Measurements from ENCODE around the gene PCNT. TPM values are rescaled to one million over a fixed set of nuclear protein-coding genes. Genes with fewer than 3 reads are reported as not detected.

PCNT gene
- total RNA-seq, 1 experiment from 2014 or later: 38.4 TPM

DNA sequence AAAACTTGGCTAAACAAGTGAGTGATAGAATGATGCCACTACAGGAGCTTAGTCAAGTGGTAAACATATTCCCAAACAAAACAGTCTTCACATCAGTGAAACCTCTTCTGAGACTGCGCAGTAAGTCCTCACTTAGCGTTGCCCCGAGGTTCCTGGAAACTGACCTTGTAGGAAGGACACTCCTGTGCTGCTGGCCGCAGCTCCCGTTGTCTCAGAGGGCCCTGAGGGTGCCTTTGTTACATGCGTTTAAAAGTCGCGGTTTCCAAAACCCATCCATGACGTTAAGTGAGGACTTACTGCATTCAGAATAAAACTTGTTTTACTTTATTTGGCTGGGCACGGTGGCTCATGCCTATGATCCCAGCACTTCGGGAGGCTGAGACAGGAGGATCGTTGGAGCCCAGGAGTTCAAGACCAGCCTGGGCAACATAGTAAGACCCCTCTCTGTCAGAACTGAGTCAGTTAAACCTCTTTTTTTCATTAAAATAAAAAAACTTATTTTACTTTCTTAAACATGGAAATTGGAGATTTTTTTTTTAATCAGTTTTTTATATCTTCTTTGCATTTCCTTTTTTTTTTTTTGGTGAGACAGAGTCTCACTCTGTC is 98.8 kb downstream of the PCNT start:
- Histone ChIP-seq H3K9me3 (no peaks in the 10 kb centered on the region), H3K36me3 (ENCODE audit: control insufficient read depth, insufficient read depth, low read length) (no peaks in the 10 kb centered on the region), H3K4me3 (ENCODE audit: low read depth, low read length) (no peak overlapping the region), H3K4me1 (no peaks in the 10 kb centered on the region), H3K27me3 (replicated peaks; ENCODE audit: control insufficient read depth, insufficient read depth, low read length) (no peaks in the 10 kb centered on the region)
- BruUV-seq (replicated peaks): no TSS peak
- TF ChIP-seq CTCF (IDR thresholded peaks at IDR 0.05; ENCODE audit: insufficient read depth in 1 of 2, low read depth in 1 of 2, low read length in 1 of 2, severe bottlenecking in 1 of 2, unreplicated experiment in 1 of 2): no peak
- intact Hi-C loops (cut with micrococcal nuclease; ENCODE audit: unreplicated experiment): no loop called here
- DNase-seq: no peak
- Mint-ChIP-seq H3K27ac (ENCODE audit: unreplicated experiment) (no peak overlapping the region), H3K9me3 (ENCODE audit: unreplicated experiment) (no peaks in the 10 kb centered on the region), H3K4me1 (ENCODE audit: low read depth, unreplicated experiment) (no peaks in the 10 kb centered on the region), H3K4me3 (ENCODE audit: unreplicated experiment) (no peak overlapping the region), H3K36me3 (ENCODE audit: insufficient read depth, unreplicated experiment) (peaks cover 45% of the 10 kb centered on the region), H3K27me3 (ENCODE audit: insufficient read depth, unreplicated experiment) (no peaks in the 10 kb centered on the region)
- CTCF ChIA-PET: no interaction called here
- POLR2A ChIA-PET: no interaction called here

DNA sequence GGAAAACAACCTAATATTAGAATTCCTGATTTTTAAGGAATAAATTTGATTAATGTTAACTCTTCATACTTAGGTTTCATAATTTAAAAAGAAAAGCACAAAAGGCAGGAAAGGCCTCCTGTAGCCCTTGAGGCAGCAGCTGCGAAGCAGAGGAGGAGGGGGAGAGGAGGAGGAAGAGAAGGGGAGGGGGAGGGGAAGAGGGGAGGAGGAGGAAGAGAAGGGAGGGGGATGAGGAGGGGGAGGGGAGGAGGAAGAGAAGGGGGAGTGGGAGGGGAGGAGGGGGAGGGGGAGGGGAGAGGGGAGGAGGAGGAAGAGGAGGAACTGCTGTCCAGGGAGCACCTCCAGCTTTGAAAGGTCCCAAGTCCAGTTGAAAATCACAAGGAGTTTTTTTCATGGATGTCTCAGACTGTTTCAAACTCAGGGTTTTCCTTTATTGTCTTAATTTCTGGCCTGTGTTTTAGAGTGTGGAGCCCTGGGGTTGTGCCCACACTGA is 99.6 kb downstream of the PCNT start:
- no peaks in the 10 kb centered on the region for H3K9me3 Mint-ChIP-seq (ENCODE audit: unreplicated experiment)
- ChIA-PET POLR2A (no interaction called here), CTCF (no interaction called here)
- no peak overlapping the region for H3K27ac Mint-ChIP-seq (ENCODE audit: unreplicated experiment)
- DNase-seq: no peak
- Histone ChIP-seq H3K9me3 (no peaks in the 10 kb centered on the region), H3K4me1 (no peaks in the 10 kb centered on the region), H3K36me3 (ENCODE audit: control insufficient read depth, insufficient read depth, low read length) (no peaks in the 10 kb centered on the region), H3K4me3 (ENCODE audit: low read depth, low read length) (no peak overlapping the region), H3K27me3 (replicated peaks; ENCODE audit: control insufficient read depth, insufficient read depth, low read length) (no peaks in the 10 kb centered on the region)
- intact Hi-C loops (cut with micrococcal nuclease; ENCODE audit: unreplicated experiment): no loop called here
- BruUV-seq (replicated peaks): no TSS peak
- no peaks in the 10 kb centered on the region for H3K27me3 Mint-ChIP-seq (ENCODE audit: insufficient read depth, unreplicated experiment)
- H3K36me3 Mint-ChIP-seq (ENCODE audit: insufficient read depth, unreplicated experiment): peaks cover 39% of the 10 kb centered on the region
- H3K4me1 Mint-ChIP-seq (ENCODE audit: low read depth, unreplicated experiment): no peaks in the 10 kb centered on the region
- TF ChIP-seq CTCF (IDR thresholded peaks at IDR 0.05; ENCODE audit: insufficient read depth in 1 of 2, low read depth in 1 of 2, low read length in 1 of 2, severe bottlenecking in 1 of 2, unreplicated experiment in 1 of 2): no peak
- no peak overlapping the region for H3K4me3 Mint-ChIP-seq (ENCODE audit: unreplicated experiment)

DNA sequence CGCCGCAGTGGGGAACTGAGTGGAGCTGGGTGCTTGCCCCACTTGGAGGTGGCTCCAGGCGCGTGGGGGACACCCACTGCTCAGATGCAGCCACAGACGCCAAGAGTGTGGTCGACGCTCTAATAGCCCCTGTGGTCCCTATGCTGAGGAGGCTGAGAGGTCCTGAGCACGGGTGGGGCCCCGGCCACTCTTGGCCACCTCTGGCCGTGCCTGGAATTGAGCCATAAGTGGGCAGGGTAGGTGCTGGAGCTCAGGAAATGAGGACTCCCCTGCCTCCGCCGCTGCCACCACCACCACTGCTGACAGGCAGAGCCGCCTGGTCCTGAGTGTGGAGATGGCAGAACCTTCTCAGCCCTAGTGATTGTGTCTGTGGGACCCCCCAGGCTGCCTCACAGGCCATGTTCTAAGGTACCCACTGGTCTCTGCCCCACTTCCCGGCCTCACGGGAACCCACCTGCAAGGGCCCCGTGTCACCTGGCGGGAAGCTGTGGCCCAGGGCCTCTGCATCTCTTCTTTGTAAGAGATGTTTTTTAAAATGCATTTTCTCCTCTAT is 100.2 kb downstream of the PCNT start:
- CTCF ChIA-PET: no interaction called here
- Histone ChIP-seq H3K27me3 (replicated peaks; ENCODE audit: control insufficient read depth, insufficient read depth, low read length) (no peaks in the 10 kb centered on the region), H3K36me3 (ENCODE audit: control insufficient read depth, insufficient read depth, low read length) (no peaks in the 10 kb centered on the region), H3K4me1 (no peaks in the 10 kb centered on the region), H3K4me3 (ENCODE audit: low read depth, low read length) (no peak overlapping the region), H3K9me3 (no peaks in the 10 kb centered on the region)
- Mint-ChIP-seq H3K27ac (ENCODE audit: unreplicated experiment) (no peak overlapping the region), H3K4me1 (ENCODE audit: low read depth, unreplicated experiment) (no peaks in the 10 kb centered on the region), H3K9me3 (ENCODE audit: unreplicated experiment) (no peaks in the 10 kb centered on the region), H3K36me3 (ENCODE audit: insufficient read depth, unreplicated experiment) (peaks cover 34% of the 10 kb centered on the region), H3K27me3 (ENCODE audit: insufficient read depth, unreplicated experiment) (no peaks in the 10 kb centered on the region), H3K4me3 (ENCODE audit: unreplicated experiment) (no peak overlapping the region)
- intact Hi-C loops (cut with micrococcal nuclease; ENCODE audit: unreplicated experiment): no loop called here
- no TSS peak for BruUV-seq (replicated peaks)
- no peak for TF ChIP-seq CTCF (IDR thresholded peaks at IDR 0.05; ENCODE audit: insufficient read depth in 1 of 2, low read depth in 1 of 2, low read length in 1 of 2, severe bottlenecking in 1 of 2, unreplicated experiment in 1 of 2)
- no peak for DNase-seq
- POLR2A ChIA-PET: no interaction called here
